SJSA1 (cell line): ENCODE measurements around the gene DOCK4. TPM values are rescaled to one million over a fixed set of nuclear protein-coding genes. Genes with fewer than 3 reads are reported as not detected.

Source experiments
- DNase-seq, 2 experiments: peaks; one replicate each; pipeline ENCODE4 v3.0.0-alpha.2; 2015 to 2020; ENCODE audit warnings: low spot score in 2 of 2, low read depth in 1 of 2
- H3K27ac ChIP-seq: fragments of 250-450 bp; sonication (Bioruptor Pico); 2 replicates; pipeline ENCODE4 v1.5.1; 2020; ENCODE audit warnings: mild to moderate bottlenecking, moderate library complexity
- H3K27me3 ChIP-seq: fragments of 250-450 bp; sonication (Bioruptor Pico); replicated peaks from 2 replicates; pipeline ENCODE4 v1.5.1; 2020; ENCODE audit warnings: mild to moderate bottlenecking, moderate library complexity
- H3K36me3 ChIP-seq: fragments of 250-450 bp; sonication (Bioruptor Pico); 2 replicates; pipeline ENCODE4 v1.5.1; 2020; ENCODE audit warnings: mild to moderate bottlenecking
- H3K4me1 ChIP-seq: fragments of 250-450 bp; sonication (Bioruptor Pico); replicated peaks from 2 replicates; pipeline ENCODE4 v1.6.1; 2021; ENCODE audit warnings: mild to moderate bottlenecking
- H3K4me3 ChIP-seq: fragments of 250-450 bp; sonication (Bioruptor Pico); 2 replicates; pipeline ENCODE4 v1.5.1; 2020; ENCODE audit warnings: mild to moderate bottlenecking
- H3K9me3 ChIP-seq: fragments of 250-450 bp; sonication (Bioruptor Pico); replicated peaks from 2 replicates; pipeline ENCODE4 v1.5.1; 2020; ENCODE audit warnings: mild to moderate bottlenecking
- total RNA-seq: library from RNA; depleted of rRNA; stranded (reverse); fragments of >200 nt; shearing (Covaris generic); gene quantifications from 2 replicates; pipeline ENCODE4 v1.2.3, GENCODE V29; 2014

DOCK4 gene
- total RNA-seq, 1 experiment from 2014 or later = 1.3 TPM

DNA sequence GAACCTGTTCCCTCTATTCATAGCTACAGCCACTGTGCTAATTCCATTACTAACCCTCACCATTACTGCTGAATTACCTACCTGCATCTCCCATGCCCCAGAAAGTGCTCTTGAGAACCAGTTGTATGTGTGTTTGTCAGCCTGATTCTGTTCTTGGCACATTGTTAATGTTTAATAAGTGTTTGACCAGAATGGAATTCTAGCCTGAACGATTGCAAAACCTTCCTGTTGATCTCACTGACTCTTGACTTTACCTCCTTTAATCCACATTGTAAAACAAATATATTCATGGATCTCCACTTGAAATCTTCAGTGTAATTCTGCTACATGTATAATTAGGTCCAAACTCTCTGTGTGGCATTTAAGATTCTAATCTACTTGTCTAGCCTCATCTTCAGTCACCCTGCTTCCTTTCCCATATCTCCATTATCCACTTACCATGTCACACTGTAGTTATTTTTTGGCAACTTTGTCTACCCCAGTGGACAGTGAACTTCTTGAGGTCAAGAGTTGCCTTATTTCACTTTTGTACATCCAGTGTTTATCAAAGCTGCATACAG is 5.2 kb upstream of the DOCK4 start:
- DNase-seq = no peak
- no peak overlapping the region for H3K4me3 ChIP-seq
- no peaks in the 10 kb centered on the region for H3K9me3 ChIP-seq
- no peaks in the 10 kb centered on the region for H3K27me3 ChIP-seq
- H3K4me1 ChIP-seq = peaks cover 3% of the 10 kb centered on the region; the same call in 1 of the 2 replicates
- H3K36me3 ChIP-seq = no peaks in the 10 kb centered on the region
- no peak overlapping the region for H3K27ac ChIP-seq

DNA sequence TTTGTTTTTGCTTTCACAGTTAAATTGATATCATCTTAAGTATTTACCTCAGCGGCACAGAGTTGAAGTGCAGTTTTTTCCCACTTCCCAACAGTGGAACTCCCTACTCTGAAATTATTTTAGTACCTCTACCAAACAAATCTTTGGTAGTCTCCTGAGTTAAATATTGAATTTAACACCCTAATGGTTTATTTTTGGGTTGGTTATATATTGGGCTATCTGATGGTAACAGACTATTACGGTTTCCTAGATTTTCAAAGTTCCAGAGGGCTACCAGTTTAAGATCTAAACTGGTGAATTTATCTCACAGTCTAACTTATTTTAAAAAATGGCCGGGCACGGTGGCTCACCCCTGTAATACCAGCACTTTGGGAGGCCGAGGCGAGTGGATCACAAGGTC is 1.6 kb upstream of the DOCK4 start:
- Histone ChIP-seq H3K36me3 (no peaks in the 10 kb centered on the region), H3K9me3 (no peaks in the 10 kb centered on the region), H3K4me1 (peaks cover 9% of the 10 kb centered on the region; the same call in 1 of the 2 replicates), H3K27me3 (peaks cover 22% of the 10 kb centered on the region), H3K27ac (no peak overlapping the region), H3K4me3 (no peak overlapping the region; the same call in 1 of the 2 replicates)
- DNase-seq = no peak

DNA sequence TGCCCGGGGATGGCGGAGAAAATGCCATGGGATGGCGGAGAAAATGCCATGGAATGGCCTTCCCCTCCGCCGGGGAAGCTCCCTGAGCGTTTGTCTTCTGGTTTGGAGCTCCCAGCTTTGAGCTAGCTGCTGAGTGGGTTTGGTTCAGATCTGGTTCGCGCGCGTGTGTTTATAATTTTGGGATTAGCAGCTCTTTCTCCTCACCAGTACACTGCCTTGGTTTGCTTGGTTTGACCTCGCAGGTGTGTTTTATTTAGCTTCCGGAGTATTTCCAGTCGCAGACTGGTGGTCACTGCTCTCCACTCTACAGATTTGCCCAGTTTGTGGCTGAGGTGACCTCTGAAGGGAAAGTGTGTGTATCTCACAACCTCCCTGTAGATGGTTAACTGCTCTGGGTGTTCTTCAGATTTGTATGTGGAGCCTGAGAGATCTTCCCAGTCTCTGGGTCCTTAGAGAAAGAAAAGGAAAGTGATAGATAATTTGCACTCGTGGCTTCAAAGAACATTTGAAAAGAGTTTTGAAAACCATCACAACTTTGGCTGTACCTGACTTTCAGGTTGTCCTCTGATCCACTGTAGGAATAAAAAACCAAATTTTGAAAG is 893 bp upstream of the DOCK4 start:
- Histone ChIP-seq H3K27me3 (peaks cover 23% of the 10 kb centered on the region), H3K4me3 (peak overlapping the region; percentile 64), H3K27ac (peak overlapping the region; percentile 31), H3K4me1 (peaks cover 9% of the 10 kb centered on the region; the same call in 1 of the 2 replicates), H3K9me3 (no peaks in the 10 kb centered on the region), H3K36me3 (no peaks in the 10 kb centered on the region)
- no peak for DNase-seq

DNA sequence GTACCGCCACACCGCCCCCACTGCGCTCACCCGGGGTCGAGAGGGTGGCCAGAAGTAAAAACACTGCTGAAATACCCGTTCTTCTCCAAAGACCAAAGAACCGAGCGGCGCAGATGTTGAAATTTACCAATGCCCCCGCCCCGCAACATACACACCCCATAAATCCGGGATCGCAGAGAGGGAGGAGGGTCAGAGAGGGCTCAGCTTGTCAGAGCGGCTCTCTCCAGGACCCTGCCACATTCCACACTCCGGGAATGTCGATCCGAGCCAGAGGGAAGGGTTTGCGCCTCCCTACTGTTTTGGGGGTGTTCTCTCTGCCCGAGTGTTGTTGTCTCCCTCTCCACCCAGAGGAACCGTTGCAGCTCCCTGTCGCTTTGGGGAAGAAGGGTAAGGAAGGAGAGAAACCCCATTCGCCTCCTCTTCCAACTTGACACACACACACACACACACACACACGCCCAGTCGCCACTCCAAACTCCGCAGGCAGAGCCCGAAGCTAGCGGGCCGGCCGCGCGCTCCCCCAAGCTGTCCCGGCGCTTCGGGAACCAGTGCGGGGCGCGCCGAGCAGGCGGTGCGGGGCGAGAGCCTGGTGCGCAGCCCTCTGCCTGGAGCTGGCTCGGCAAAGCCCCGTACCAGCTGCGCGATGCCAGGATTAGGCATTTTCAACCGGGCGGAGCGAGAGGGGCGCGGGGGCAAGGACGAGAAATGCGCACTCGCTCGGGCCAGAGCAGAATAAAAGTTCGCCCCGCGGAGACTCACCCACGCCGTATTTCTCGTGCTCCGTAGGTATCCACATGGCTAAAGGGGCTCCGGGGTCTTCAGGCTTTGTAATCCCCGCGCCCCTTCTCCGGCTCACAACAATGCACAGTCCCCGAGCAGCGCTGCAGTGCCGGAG is 609 bp downstream of the DOCK4 start:
- Histone ChIP-seq H3K4me3 (peak overlapping the region; percentile 64), H3K9me3 (no peaks in the 10 kb centered on the region), H3K36me3 (no peaks in the 10 kb centered on the region), H3K4me1 (peaks cover 9% of the 10 kb centered on the region; the same call in 1 of the 2 replicates), H3K27me3 (peaks cover 23% of the 10 kb centered on the region), H3K27ac (no peak overlapping the region)
- DNase-seq = no peak

DNA sequence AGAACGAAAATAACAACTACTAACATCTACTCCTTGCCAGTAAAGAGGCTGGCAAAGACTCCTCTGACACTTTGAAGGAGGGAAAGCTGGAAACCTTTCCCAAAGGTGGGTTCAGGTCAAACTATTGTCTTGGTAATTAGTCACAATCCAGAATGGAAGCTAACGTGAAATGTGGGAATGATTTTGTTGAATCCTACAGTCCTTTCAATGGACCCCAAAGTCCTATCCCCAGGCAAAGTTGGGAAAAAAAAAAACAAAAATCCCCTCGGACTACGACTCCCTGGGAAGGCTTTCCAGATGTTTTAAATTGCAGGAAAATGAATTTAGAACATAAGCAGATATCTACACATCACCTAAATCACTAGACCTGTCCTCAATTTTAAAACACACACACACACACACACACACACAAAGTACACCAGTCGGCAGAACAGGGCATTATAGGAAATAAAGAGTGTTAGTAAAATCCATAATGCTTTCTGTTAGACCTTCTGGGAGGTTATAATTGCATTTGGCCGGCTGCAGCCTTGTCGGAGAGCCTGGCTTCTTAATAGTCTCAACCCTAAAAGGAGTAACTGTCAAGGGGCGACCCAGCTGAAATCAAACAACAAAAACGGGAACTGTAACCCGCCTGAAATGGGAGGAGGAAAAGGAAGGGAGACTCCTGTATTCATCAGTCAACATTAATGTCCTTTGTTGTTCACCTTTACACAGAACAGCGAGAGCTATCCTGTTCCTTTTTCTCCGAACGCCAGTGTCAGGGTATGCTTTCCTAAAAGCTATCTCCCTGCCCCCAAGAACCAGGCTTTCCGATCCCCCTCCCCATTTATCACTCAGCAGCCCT is 1.5 kb downstream of the DOCK4 start:
- Histone ChIP-seq H3K4me3 (peak overlapping the region; percentile 64), H3K9me3 (no peaks in the 10 kb centered on the region), H3K27me3 (peaks cover 23% of the 10 kb centered on the region), H3K27ac (no peak overlapping the region), H3K36me3 (no peaks in the 10 kb centered on the region), H3K4me1 (peaks cover 9% of the 10 kb centered on the region; the same call in 1 of the 2 replicates)
- peak in 1 of 2 experiments; percentile 6 for DNase-seq

DNA sequence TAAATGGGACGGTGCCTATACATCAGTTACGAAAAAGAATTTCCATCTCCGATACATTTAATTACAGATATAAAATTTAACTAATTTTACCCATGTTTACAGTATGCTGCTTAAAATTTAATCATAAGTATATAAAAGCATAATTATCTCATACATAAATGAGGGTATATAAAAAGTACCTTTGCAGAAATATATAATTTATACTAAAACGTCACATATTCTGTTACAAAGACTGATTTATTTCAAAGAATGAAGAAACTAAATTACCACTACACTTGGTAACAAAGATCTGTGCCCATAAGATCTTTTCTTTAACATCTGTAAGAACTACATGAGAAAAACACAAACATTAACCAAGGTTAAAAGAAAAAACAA is 2.8 kb downstream of the DOCK4 start:
- Histone ChIP-seq H3K27ac (no peak overlapping the region), H3K4me3 (no peak overlapping the region), H3K27me3 (peaks cover 23% of the 10 kb centered on the region), H3K36me3 (no peaks in the 10 kb centered on the region), H3K9me3 (no peaks in the 10 kb centered on the region), H3K4me1 (peaks cover 9% of the 10 kb centered on the region; the same call in 1 of the 2 replicates)
- DNase-seq = no peak

DNA sequence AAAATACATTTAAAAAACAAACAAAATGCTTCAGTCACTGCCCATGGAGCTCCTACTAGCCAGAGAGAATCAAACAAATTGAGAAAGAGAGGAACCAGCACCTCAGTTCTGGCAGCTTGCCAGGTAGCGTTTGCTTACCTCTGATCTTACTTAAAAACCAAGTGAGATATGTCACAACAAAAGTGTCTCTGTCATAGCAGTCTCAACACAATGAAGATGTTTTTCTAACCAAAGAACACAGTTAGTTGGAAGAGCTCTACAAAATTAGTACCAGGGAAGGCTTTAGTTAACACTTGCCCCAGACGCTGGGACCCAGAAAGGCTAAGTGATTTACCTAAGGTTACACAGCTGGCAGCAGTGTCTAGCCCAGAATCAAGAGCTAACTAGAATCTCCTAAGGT is 3.4 kb downstream of the DOCK4 start:
- H3K4me3 ChIP-seq = no peak overlapping the region
- peaks cover 9% of the 10 kb centered on the region; the same call in 1 of the 2 replicates for H3K4me1 ChIP-seq
- no peak for DNase-seq
- H3K27ac ChIP-seq = no peak overlapping the region
- H3K36me3 ChIP-seq = no peaks in the 10 kb centered on the region
- H3K27me3 ChIP-seq = peaks cover 23% of the 10 kb centered on the region
- no peaks in the 10 kb centered on the region for H3K9me3 ChIP-seq

DNA sequence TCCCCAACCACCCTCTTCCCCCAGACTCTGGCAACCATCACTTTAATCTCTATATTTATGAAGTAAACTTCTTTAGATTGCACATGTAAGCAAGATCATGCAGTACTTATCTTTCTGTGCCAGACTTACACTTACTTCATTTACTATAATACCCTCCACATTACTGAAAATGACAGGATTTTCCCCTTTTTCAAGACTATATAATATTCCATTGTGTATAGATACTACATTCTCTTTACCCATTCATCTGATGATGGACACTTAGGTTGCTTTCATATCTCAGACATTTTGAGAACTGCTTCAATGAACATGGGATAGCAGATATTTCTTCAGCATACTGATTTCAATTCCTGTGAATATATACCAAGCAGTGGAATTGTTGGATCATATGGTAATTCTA is 4.4 kb downstream of the DOCK4 start:
- no peaks in the 10 kb centered on the region for H3K36me3 ChIP-seq
- H3K4me3 ChIP-seq = no peak overlapping the region
- no peak overlapping the region for H3K27ac ChIP-seq
- H3K27me3 ChIP-seq = peaks cover 23% of the 10 kb centered on the region
- DNase-seq = no peak
- H3K9me3 ChIP-seq = no peaks in the 10 kb centered on the region
- peaks cover 6% of the 10 kb centered on the region; the same call in 1 of the 2 replicates for H3K4me1 ChIP-seq

DNA sequence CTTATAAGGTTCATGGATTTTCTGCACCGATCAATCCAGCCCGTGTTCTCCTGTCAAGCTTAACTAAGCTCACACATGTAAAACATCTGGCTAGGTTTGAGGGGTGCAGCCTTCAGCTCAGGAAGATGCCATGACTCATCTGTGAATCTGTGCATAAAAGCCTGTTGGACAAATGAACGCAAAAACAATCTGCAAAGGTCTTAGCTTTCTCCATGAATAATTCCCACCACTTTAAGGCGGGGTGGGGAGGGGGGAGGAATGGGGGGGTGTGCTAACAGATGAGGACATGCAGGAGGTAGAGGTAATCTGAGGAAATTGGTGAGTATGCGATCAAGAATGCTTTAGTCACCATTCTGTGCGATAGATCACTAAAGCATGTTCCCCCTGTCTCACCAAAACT is 4.8 kb downstream of the DOCK4 start:
- H3K9me3 ChIP-seq = no peaks in the 10 kb centered on the region
- H3K27me3 ChIP-seq = peaks cover 23% of the 10 kb centered on the region
- no peak overlapping the region for H3K4me3 ChIP-seq
- peaks cover 6% of the 10 kb centered on the region; the same call in 1 of the 2 replicates for H3K4me1 ChIP-seq
- no peak overlapping the region for H3K27ac ChIP-seq
- no peaks in the 10 kb centered on the region for H3K36me3 ChIP-seq
- DNase-seq = no peak

DNA sequence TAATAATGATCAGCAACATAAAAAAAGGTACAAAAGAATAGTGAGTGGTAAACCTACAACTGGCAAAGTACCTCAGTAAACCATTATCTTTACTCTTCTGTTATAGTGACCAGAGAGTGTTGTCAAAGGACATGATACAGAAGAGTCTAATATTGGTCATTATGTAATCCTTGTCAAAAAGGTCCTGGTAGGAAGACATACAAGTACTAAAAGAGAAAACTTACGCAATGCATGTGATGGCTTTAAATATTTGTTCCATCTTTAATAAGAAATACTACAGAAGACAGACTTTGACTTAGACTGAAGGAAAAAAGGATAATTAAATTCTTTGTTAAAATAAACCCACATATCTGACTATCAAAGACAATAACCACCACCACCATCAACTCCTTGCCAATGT is 6.5 kb downstream of the DOCK4 start:
- H3K9me3 ChIP-seq = no peaks in the 10 kb centered on the region
- no peaks in the 10 kb centered on the region for H3K36me3 ChIP-seq
- DNase-seq = no peak
- H3K4me1 ChIP-seq = peaks cover under 1% of the 10 kb centered on the region; the same call in 1 of the 2 replicates
- H3K27me3 ChIP-seq = peaks cover 17% of the 10 kb centered on the region
- no peak overlapping the region for H3K27ac ChIP-seq
- H3K4me3 ChIP-seq = no peak overlapping the region

DNA sequence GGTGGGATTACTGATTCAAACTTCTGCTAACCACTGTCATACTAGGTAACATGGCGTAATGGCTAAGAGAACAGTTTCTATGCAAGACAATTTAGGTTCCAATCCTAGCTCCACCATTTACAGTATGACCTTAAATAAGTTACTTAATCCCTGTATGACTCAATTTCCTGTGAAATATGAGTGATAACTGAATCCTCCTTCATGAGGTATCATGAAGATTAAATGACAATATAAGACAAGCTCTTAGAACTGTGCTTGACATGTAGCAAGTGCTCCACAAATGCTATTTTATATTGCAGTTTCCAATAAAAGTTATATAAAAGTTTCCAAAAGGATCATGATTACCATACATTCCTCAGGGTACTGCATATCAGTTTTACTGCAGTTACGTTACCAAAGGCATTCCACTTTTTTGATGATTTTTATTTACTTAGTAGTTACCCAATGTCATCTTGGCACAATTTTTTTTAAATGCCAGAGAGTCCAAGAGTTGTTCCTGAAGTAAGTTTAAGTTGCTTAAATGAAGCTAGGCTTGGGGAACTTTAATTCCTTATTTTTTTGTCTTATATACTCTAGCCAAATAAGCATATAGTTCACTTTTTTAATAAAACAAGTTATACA is 7.1 kb downstream of the DOCK4 start:
- no peaks in the 10 kb centered on the region for H3K9me3 ChIP-seq
- H3K4me3 ChIP-seq = no peak overlapping the region
- no peak for DNase-seq
- no peak overlapping the region for H3K27ac ChIP-seq
- peaks cover 14% of the 10 kb centered on the region for H3K27me3 ChIP-seq
- H3K4me1 ChIP-seq = no peaks in the 10 kb centered on the region
- H3K36me3 ChIP-seq = no peaks in the 10 kb centered on the region

DNA sequence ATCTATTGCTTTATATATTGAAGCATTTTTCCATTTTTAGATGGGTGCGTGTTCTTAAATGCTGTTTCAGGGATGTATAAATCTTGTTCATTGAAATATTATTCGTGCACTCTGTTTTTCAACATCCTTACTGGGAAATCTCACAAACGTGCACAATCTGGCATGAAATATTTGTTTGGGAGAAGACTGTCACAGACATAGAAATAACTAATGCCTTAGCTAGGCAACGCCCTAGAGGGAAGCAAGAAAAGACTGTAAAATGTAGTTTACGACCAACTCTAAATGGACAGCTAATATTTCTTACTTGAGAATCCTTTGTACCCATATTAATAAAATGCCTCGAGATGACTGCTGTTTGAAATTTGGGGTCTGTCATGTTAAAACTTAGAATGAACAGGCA is 8.9 kb downstream of the DOCK4 start:
- H3K9me3 ChIP-seq = no peaks in the 10 kb centered on the region
- no peak overlapping the region for H3K4me3 ChIP-seq
- no peak for DNase-seq
- no peaks in the 10 kb centered on the region; the same call in 1 of the 2 replicates for H3K27me3 ChIP-seq
- no peaks in the 10 kb centered on the region for H3K36me3 ChIP-seq
- H3K4me1 ChIP-seq = no peaks in the 10 kb centered on the region; the same call in 1 of the 2 replicates
- no peak overlapping the region for H3K27ac ChIP-seq

DNA sequence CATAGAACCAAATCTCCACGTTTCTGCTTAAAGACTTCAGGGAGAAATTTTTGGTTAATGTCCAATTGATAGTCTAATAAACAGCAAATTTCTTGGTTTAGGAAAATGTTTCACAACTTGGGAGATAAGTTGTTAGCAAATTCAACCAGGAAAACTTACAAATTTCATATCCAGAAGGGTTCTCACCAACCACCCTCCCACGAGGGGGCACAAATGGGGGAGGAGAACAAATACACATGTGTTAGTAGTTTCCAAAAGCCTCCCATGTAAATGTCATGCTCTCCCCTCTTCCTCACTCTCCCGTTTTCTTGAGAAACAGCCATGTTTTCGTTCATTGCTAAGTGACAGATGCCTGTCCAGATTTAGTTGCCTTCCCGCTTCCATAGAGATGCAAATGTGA is 10.5 kb downstream of the DOCK4 start:
- no peak overlapping the region for H3K4me3 ChIP-seq
- H3K9me3 ChIP-seq = no peaks in the 10 kb centered on the region
- no peaks in the 10 kb centered on the region; the same call in 1 of the 2 replicates for H3K4me1 ChIP-seq
- H3K27me3 ChIP-seq = no peaks in the 10 kb centered on the region
- H3K36me3 ChIP-seq = no peaks in the 10 kb centered on the region
- no peak overlapping the region for H3K27ac ChIP-seq
- no peak for DNase-seq
